ENCODE results near the gene SYT10.

Gene SYT10

DNA sequence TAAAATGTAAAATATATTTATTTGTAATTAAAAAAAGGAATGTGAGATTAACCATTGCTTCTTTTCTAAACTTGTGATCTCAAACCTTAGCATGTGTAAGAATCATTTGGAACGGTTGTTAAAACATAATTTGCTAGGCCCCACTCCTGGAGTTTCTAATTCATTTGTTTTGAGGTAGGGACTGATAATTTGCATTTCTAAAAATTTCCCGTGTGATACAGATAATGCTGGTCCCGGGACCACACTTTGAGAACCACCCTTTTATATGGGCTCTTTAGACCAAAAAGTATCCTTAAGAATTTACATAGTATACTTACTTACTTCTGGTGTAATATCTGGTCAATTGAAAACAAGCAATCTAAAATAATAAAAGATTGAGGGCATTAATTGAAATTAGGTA lies 10.9 kb upstream of the SYT10 start:
- TF ChIP-seq, protein P1, sequence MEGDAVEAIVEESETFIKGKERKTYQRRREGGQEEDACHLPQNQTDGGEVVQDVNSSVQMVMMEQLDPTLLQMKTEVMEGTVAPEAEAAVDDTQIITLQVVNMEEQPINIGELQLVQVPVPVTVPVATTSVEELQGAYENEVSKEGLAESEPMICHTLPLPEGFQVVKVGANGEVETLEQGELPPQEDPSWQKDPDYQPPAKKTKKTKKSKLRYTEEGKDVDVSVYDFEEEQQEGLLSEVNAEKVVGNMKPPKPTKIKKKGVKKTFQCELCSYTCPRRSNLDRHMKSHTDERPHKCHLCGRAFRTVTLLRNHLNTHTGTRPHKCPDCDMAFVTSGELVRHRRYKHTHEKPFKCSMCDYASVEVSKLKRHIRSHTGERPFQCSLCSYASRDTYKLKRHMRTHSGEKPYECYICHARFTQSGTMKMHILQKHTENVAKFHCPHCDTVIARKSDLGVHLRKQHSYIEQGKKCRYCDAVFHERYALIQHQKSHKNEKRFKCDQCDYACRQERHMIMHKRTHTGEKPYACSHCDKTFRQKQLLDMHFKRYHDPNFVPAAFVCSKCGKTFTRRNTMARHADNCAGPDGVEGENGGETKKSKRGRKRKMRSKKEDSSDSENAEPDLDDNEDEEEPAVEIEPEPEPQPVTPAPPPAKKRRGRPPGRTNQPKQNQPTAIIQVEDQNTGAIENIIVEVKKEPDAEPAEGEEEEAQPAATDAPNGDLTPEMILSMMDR (IDR thresholded peaks at IDR 0.05) = no peak

DNA sequence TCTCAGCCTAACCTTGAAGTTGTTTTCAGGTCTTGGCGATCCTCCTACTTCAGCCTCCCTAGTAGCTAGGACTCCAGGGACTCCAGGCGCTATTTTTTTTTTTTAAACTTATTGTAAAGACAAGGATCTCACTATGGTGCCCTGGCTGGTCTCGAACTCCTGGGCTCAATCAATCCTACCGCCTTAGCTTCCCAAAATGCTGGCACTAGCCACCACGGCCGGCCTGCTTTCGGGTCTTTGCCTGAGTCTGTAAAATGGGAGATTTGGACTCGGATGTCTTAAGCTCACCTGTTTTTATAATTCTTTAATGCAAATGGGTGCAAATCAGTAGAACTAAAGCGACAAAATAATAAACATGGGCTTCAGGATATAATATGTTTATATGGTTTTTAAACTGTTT lies 858 bp upstream of the SYT10 start:
- TF ChIP-seq, protein P1 (IDR thresholded peaks at IDR 0.05) = no peak

DNA sequence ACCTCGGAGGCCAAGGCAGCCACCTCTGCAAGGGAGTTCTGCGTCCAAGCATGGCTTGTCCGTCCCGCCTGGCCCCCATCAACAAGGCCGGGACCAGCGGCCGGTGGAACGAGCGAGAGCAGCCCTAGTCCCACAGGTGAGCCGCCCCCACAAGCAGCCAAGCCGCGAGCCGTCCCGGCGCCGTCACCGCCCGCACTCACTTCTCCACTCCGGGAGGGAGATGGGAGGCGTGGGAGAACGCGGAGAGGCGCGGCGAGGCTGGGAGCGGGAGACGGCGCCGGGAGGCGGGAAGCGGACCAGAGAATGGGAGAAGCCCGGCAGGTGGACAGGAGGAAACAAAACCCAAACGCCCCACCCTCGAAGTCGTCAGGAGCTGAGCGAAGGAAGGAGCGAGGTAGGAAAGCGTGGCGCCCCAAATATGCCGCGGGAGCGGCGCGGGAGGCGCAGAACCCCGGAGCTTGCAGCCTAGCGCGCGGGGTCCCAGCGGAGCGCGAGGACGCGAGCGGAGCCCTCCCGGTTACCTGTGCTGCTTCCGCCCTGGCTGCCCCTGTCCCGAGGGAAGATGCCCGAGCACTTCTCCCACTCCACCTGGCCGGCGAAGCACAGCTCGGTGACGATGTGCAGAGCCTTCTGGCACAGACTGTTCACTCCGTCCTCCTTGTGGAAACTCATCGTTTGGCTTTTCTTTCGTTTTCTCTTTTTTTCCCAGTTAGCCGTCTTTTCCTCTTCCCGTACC lies 600 bp downstream of the SYT10 start:
- TF ChIP-seq, protein P1 (IDR thresholded peaks at IDR 0.05) = no peak

DNA sequence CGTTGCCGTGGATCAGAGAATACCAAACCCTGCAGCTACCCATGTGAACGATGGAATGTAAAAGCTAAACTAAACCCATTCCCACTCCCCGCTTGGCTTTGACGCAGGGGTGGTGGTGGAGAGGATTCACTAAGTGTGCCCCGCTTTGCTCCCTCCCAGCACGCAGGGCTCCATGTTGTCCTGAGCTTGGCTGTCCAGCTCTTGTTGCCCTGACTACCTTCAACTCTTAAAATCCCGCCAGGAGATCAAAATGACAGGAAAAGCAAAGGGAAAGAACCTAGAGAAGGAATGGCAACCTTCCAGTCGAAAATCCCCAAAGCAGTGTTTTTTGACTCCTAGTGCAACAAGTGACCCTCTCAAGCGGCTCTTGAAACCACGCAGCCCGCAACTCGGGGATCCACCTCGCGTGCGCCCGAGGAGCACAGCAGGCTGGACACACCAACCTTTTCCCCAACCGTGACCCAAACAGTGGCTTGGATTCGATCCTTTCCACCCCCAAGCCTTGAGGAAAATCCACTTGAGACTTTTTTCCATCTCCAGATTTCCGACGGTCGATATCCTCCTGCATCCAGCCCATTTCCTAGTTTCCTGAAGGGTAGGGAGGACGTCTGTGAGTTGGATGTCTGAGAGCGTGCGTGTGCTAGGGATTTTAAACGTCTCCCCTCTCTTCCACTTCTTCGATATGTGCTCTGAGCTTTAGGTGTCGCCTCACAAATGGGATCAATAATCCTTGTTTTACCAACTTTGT lies 1.4 kb downstream of the SYT10 start:
- TF ChIP-seq, protein P1 (IDR thresholded peaks at IDR 0.05) = no peak

DNA sequence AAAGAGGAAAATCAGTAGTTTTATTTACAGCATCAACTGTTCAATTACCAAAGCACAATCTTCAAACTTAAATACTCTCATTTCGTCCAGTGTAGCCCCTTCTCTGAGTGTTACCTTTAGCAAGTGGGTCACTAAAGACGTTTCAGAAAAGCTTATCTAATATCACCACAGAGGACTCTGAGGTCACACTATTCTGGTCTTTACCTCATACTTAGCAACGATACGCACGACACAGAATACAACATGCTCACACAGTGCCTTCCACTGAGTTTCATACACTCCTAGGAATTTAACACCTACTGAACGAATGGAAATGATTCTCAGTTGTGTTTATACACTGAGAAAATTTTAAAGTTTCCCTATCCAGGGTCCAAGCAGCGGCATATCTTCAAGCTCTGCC lies 2.0 kb downstream of the SYT10 start:
- TF ChIP-seq, protein P1 (IDR thresholded peaks at IDR 0.05) = no peak

DNA sequence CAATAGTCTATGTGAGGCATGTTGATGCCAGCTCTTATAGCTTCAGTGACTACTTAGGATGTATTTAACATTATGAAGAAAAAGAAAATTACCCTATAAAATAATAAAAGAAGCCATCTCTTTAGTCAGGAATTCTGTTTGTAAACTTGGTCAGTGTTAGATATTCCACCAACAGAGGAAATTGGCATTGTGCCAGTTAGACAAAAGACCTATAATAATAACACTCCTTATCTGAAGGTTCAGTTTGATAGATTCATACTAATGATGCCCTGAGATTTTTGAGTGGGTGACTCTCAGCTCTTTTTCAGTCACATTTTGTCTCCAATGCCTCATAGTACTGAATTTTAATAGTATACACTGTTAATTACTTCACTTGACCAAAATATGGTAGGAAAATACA lies 6.6 kb downstream of the SYT10 start:
- TF ChIP-seq, protein P1 (IDR thresholded peaks at IDR 0.05) = no peak

DNA sequence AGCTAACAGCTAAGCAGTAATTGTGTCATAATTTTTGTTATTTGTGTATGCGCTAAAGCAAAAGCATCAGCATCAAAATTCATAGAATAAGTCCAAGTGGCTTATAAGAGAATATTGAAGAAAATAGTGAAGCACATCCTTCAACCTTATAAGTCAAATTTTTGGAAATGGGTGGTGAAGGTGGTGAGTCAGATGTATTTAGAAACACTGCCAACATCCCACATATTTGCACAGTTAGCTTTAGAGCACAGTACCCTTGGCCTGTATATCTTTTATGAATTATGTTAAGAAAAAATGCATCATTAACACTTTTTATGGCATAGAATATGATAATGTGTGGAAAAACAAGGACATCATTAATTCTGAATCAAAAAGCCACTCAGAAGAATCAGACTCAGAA lies 8.0 kb downstream of the SYT10 start:
- TF ChIP-seq, protein P1 (IDR thresholded peaks at IDR 0.05) = no peak

All from LNCAP (cell line).